Measurements from ENCODE around the gene SDC1.

The SDC1 gene

GRCh38 chr2:20222014-20222768, 2.7 kb downstream of the SDC1 start:
- Mint-ChIP-seq H3K27me3 (peaks cover 61% of the 10 kb centered on the region), H3K27ac (no peak overlapping the region), H3K9me3 (no peaks in the 10 kb centered on the region)

GRCh38 chr2:20221555-20221973, 3.4 kb downstream of the SDC1 start:
- Mint-ChIP-seq H3K27ac (no peak overlapping the region), H3K4me3 (no peak overlapping the region), H3K36me3 (no peaks in the 10 kb centered on the region), H3K27me3 (peaks cover 61% of the 10 kb centered on the region), H3K9me3 (no peaks in the 10 kb centered on the region), H3K4me1 (peaks cover 6% of the 10 kb centered on the region)
- ATAC-seq, result no peak

More at GRCh38 chr2:20222014-20222768, 2.7 kb downstream of the SDC1 start:
- no peaks in the 10 kb centered on the region for H3K36me3 Mint-ChIP-seq
- no peak for ATAC-seq
- peaks cover 6% of the 10 kb centered on the region for H3K4me1 Mint-ChIP-seq
- H3K4me3 Mint-ChIP-seq, result no peak overlapping the region

- no peak overlapping the region for H3K27ac Mint-ChIP-seq
- H3K36me3 Mint-ChIP-seq, result no peaks in the 10 kb centered on the region
- H3K4me3 Mint-ChIP-seq, result no peak overlapping the region
- H3K9me3 Mint-ChIP-seq, result no peaks in the 10 kb centered on the region
- no peak for ATAC-seq
- peaks cover 58% of the 10 kb centered on the region for H3K27me3 Mint-ChIP-seq
- H3K4me1 Mint-ChIP-seq, result peaks cover 6% of the 10 kb centered on the region
Observed at GRCh38 chr2:20220806-20221554, 4.0 kb downstream of the SDC1 start.

GRCh38 chr2:20219763-20220380, 5.1 kb downstream of the SDC1 start:
- no peak overlapping the region for H3K27ac Mint-ChIP-seq
- ATAC-seq, result no peak
- no peaks in the 10 kb centered on the region for H3K9me3 Mint-ChIP-seq
- no peak overlapping the region for H3K4me3 Mint-ChIP-seq
- no peaks in the 10 kb centered on the region for H3K36me3 Mint-ChIP-seq
- no peaks in the 10 kb centered on the region for H3K4me1 Mint-ChIP-seq
- H3K27me3 Mint-ChIP-seq, result peaks cover 49% of the 10 kb centered on the region

- Mint-ChIP-seq H3K27ac (no peak overlapping the region), H3K4me3 (no peak overlapping the region), H3K27me3 (peaks cover 49% of the 10 kb centered on the region), H3K4me1 (no peaks in the 10 kb centered on the region), H3K36me3 (no peaks in the 10 kb centered on the region), H3K9me3 (no peaks in the 10 kb centered on the region)
- ATAC-seq, result no peak
Observed at GRCh38 chr2:20218331-20219320, 6.3 kb downstream of the SDC1 start.

GRCh38 chr2:20217041-20217970, 7.6 kb downstream of the SDC1 start:
- H3K27ac Mint-ChIP-seq, result no peak overlapping the region

GRCh38 chr2:20216130-20217025, 8.6 kb downstream of the SDC1 start:
- no peaks in the 10 kb centered on the region for H3K9me3 Mint-ChIP-seq
- no peak overlapping the region for H3K27ac Mint-ChIP-seq
- no peaks in the 10 kb centered on the region for H3K4me1 Mint-ChIP-seq
- no peak overlapping the region for H3K4me3 Mint-ChIP-seq
- H3K27me3 Mint-ChIP-seq, result peaks cover 41% of the 10 kb centered on the region
- no peaks in the 10 kb centered on the region for H3K36me3 Mint-ChIP-seq
- no peak for ATAC-seq

More at GRCh38 chr2:20217041-20217970, 7.6 kb downstream of the SDC1 start:
- Mint-ChIP-seq H3K9me3 (no peaks in the 10 kb centered on the region), H3K27me3 (peaks cover 41% of the 10 kb centered on the region), H3K36me3 (no peaks in the 10 kb centered on the region), H3K4me3 (no peak overlapping the region), H3K4me1 (no peaks in the 10 kb centered on the region)
- no peak for ATAC-seq

GRCh38 chr2:20215183-20216040, 9.5 kb downstream of the SDC1 start:
- Mint-ChIP-seq H3K27ac (no peak overlapping the region), H3K27me3 (peaks cover 45% of the 10 kb centered on the region), H3K4me3 (no peak overlapping the region), H3K9me3 (no peaks in the 10 kb centered on the region), H3K4me1 (no peaks in the 10 kb centered on the region), H3K36me3 (no peaks in the 10 kb centered on the region)
- ATAC-seq, result no peak

GRCh38 chr2:20214566-20215182, 10.3 kb downstream of the SDC1 start:
- Mint-ChIP-seq H3K9me3 (no peaks in the 10 kb centered on the region), H3K4me3 (no peak overlapping the region), H3K27me3 (peaks cover 46% of the 10 kb centered on the region), H3K27ac (no peak overlapping the region), H3K36me3 (no peaks in the 10 kb centered on the region), H3K4me1 (no peaks in the 10 kb centered on the region)
- no peak for ATAC-seq

- no peaks in the 10 kb centered on the region for H3K4me1 Mint-ChIP-seq
- H3K27me3 Mint-ChIP-seq, result peaks cover 40% of the 10 kb centered on the region
- no peaks in the 10 kb centered on the region for H3K9me3 Mint-ChIP-seq
- no peak for ATAC-seq
- H3K27ac Mint-ChIP-seq, result no peak overlapping the region
- no peaks in the 10 kb centered on the region for H3K36me3 Mint-ChIP-seq
- no peak overlapping the region for H3K4me3 Mint-ChIP-seq
Observed at GRCh38 chr2:20213651-20214565, 11.0 kb downstream of the SDC1 start.

GRCh38 chr2:20212871-20213503, 11.9 kb downstream of the SDC1 start:
- Mint-ChIP-seq H3K27ac (no peak overlapping the region), H3K36me3 (no peaks in the 10 kb centered on the region), H3K4me1 (no peaks in the 10 kb centered on the region), H3K9me3 (no peaks in the 10 kb centered on the region), H3K27me3 (peaks cover 31% of the 10 kb centered on the region), H3K4me3 (no peak overlapping the region)
- no peak for ATAC-seq

Data from stimulated activated memory B cell treated with anti-CD40 and anti-IgM and Interleukin-4, amounts not matched to agents 10 μg/mL and 1 μg/mL and 100 μg/mL, for 72 hours (primary cell).